Activated CD4-positive, alpha-beta T cell treated with anti-CD3 and anti-CD28 coated beads, Interleukin-2, amount 10 ng/mL, durations not matched to agents 7 days and 5 days (primary cell): ENCODE data around the gene MAPKBP1. TPM values are rescaled to one million over a fixed set of nuclear protein-coding genes. Genes with fewer than 3 reads are reported as not detected.

Experiments
- CTCF ChIA-PET: fragments of 350-600 bp; sonication (Branson Sonifier 250); formaldehyde crosslinking; loops from one replicate; lab custom pipeline; 2021; ENCODE audit warnings: antibody characterized with exemption; lab: Charles Lee
- POLR2A ChIA-PET: fragments of 350-600 bp; sonication (Branson Sonifier 250); formaldehyde crosslinking; loops from one replicate; lab custom pipeline; 2021; ENCODE audit warnings: antibody characterized with exemption; lab: Charles Lee
- DNase-seq: peaks from one replicate; pipeline ENCODE4 v3.0.0-alpha.2; 2020
- H3K27ac Mint-ChIP-seq: one replicate; pipeline ENCODE4 v1.8.0; 2021; ENCODE audit warnings: mild to moderate bottlenecking, moderate library complexity, mixed read lengths
- H3K27me3 Mint-ChIP-seq: one replicate; pipeline ENCODE4 v1.8.0; 2021; ENCODE audit warnings: mixed read lengths
- H3K36me3 Mint-ChIP-seq: one replicate; pipeline ENCODE4 v1.8.0; 2021; ENCODE audit warnings: low read depth, mixed read lengths
- H3K4me1 Mint-ChIP-seq: one replicate; pipeline ENCODE4 v1.8.0; 2021; ENCODE audit warnings: mixed read lengths
- H3K4me3 Mint-ChIP-seq: one replicate; pipeline ENCODE4 v1.8.0; 2021; ENCODE audit warnings: mild to moderate bottlenecking, moderate library complexity, mixed read lengths
- H3K9me3 Mint-ChIP-seq: one replicate; pipeline ENCODE4 v1.8.0; 2021; ENCODE audit warnings: mixed read lengths
- total RNA-seq, 2 experiments: library from RNA; stranded (reverse); gene quantifications; one replicate each; pipeline ENCODE4 v1.2.3, GENCODE V29; 2021

The MAPKBP1 gene
- total RNA-seq, 2 experiments from 2014 or later: 29.8 to 31.2 TPM

DNA sequence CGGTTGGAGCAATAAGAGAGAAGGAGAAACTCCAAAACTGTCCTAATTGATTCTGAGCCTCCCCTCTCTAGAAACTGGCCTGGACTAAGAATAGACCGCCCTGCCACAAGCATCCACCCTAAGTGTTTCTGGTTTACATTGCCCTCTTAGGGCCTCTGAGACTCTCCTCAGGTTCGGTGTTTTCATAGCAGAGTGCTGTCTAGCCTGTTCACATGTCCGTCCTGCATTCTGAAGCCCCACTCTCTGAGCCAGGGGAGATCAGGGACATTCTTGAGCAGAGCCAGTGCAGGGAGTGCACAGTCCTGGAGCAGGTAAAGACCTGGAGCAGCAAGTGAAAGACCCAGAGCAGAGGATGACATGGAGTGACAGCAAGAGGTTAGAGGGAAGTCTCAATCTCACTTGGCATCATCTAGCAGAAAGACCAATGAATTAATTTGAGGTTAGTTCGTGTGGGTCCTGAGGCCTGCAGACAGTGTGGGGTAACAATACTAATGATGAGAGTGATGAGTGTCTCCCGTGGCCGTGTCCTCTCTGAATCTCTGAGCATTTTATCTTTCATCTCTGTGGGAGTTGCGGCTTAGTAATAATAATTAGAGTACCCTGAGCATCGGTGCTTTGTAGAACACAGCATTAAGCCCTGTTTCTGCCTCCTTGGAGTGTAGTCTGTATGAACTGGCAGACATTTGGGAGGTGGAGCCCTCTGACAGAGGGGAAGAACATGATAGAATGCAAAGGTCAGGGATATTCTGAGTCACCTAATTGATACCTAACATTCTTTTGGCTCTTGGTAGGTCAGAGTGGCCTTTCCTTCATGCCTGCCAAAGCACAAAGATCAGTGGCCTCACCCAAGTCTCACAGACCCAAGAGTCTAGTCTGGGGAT is 24.6 kb downstream of the MAPKBP1 start:
- Mint-ChIP-seq H3K36me3 (peaks cover 10% of the 10 kb centered on the region), H3K9me3 (no peaks in the 10 kb centered on the region), H3K27ac (no peak overlapping the region), H3K4me1 (peaks cover 22% of the 10 kb centered on the region), H3K27me3 (no peaks in the 10 kb centered on the region), H3K4me3 (no peak overlapping the region)
- ChIA-PET CTCF (interaction anchor here (2.0 to 15.7 kb wide), 2 partner anchors 13 to 23 kb away, joined by 9 to 166 read pairs; partner anchors contain the start of gene MAPKBP1), POLR2A (no interaction called here)
- DNase-seq: no peak

GRCh38 chr15:41799488-41799805 is 25.2 kb downstream of the MAPKBP1 start:
- Mint-ChIP-seq H3K4me1 (peaks cover 22% of the 10 kb centered on the region), H3K9me3 (no peaks in the 10 kb centered on the region), H3K27ac (no peak overlapping the region), H3K27me3 (no peaks in the 10 kb centered on the region), H3K36me3 (peaks cover 10% of the 10 kb centered on the region), H3K4me3 (no peak overlapping the region)
- POLR2A ChIA-PET: no interaction called here
- DNase-seq: no peak
- CTCF ChIA-PET: interaction anchor here (2.0 to 15.7 kb wide), 2 partner anchors 12 to 23 kb away, joined by 9 to 166 read pairs; partner anchors contain the start of gene MAPKBP1

GRCh38 chr15:41801185-41801584 is 26.9 kb downstream of the MAPKBP1 start:
- Mint-ChIP-seq H3K4me3 (no peak overlapping the region), H3K27ac (no peak overlapping the region), H3K27me3 (no peaks in the 10 kb centered on the region), H3K4me1 (peaks cover 17% of the 10 kb centered on the region), H3K36me3 (peaks cover 10% of the 10 kb centered on the region), H3K9me3 (no peaks in the 10 kb centered on the region)
- POLR2A ChIA-PET: no interaction called here
- DNase-seq: no peak
- CTCF ChIA-PET: interaction anchor here (0.8 to 15.7 kb wide), 4 partner anchors 10 to 99 kb away, joined by 3 to 166 read pairs (median 6); partner anchors contain the start of gene MAPKBP1

DNA sequence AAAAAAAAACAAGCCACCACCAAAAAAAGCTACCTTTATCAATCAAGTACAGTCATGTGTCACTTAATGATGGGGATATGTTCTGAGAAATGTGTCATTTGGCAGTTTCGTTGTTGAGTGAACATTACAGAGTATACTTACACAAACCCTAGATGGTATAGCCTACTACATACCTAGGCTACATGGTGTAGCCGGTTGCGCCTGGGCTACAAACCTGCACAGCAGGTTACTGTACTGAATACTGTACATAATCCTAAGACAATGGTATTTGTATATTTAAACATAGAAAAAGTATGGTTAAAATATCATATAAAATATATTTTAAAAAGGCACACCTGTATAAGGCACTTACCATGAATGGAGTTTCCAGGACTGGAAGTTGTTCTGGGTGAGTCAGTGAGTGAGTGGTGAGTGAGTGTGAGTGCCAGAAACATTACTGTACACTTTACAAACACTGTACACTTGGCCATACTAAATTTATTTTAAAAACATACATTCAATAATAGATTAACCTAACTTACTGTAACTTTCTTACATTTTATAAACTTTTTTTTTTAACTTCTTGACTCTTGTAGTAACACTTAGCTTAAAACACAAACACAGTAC is 27.7 kb downstream of the MAPKBP1 start:
- Mint-ChIP-seq H3K9me3 (no peaks in the 10 kb centered on the region), H3K27ac (no peak overlapping the region), H3K36me3 (peaks cover 10% of the 10 kb centered on the region), H3K4me3 (no peak overlapping the region), H3K4me1 (peaks cover 11% of the 10 kb centered on the region), H3K27me3 (no peaks in the 10 kb centered on the region)
- DNase-seq: no peak
- POLR2A ChIA-PET: no interaction called here
- CTCF ChIA-PET: interaction anchor here (1.2 to 15.7 kb wide), 4 partner anchors 10 to 49 kb away, joined by 3 to 166 read pairs (median 4); partner anchors contain the start of gene MAPKBP1

- H3K36me3 Mint-ChIP-seq: peaks cover 10% of the 10 kb centered on the region
- no peak overlapping the region for H3K27ac Mint-ChIP-seq
- DNase-seq: no peak
- CTCF ChIA-PET: interaction anchor here (1.5 to 15.7 kb wide), 3 partner anchors 8 to 28 kb away, joined by 3 to 166 read pairs (median 3); partner anchors contain the start of gene MAPKBP1
- POLR2A ChIA-PET: no interaction called here
- H3K27me3 Mint-ChIP-seq: no peaks in the 10 kb centered on the region
- peaks cover 7% of the 10 kb centered on the region for H3K4me1 Mint-ChIP-seq
- H3K9me3 Mint-ChIP-seq: no peaks in the 10 kb centered on the region
- no peak overlapping the region for H3K4me3 Mint-ChIP-seq
Measured at GRCh38 chr15:41804361-41804760, 30.1 kb downstream of the MAPKBP1 start.

DNA sequence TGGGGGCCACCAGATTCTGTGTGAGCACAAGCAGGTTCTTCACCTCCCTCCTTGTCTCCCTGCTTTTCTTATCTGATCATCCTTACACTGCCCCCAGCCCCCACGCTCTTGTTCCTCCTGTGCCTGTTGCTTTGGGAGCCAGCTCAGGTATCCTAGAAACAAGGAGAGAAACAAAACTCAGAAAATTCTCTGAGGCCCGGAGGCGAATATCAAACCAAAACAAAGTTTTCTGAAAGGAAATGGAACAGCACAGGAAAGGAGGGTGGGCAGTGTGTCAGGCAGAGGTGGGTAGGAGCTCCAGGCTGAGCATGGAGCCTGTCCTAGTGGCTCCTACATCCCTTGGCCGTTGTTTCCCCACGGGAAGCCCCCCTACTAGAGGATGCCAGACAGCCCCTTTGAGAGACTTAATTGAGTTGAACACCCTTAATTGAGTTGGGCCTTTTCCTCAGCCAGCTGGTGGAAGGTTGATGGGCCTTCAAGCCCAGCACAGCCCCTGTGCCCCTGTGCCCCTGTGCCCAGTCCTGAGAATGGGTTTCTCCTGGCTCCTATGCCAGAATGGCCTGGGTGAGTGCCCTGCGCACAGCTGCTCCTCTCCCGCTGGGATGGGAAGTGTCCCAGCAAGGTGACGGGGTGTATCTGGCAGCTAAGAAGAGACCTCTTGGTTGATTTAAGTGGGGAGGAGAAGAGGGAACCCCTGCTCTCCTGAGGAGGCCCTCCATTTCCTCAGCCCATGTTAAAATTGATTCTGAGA is 30.8 kb downstream of the MAPKBP1 start:
- H3K27ac Mint-ChIP-seq: peak overlapping the region; percentile 34
- no peak for DNase-seq
- no peaks in the 10 kb centered on the region for H3K27me3 Mint-ChIP-seq
- H3K9me3 Mint-ChIP-seq: no peaks in the 10 kb centered on the region
- peaks cover 14% of the 10 kb centered on the region for H3K4me1 Mint-ChIP-seq
- POLR2A ChIA-PET: no interaction called here
- no peak overlapping the region for H3K4me3 Mint-ChIP-seq
- peaks cover 10% of the 10 kb centered on the region for H3K36me3 Mint-ChIP-seq
- CTCF ChIA-PET: interaction anchor here (1.6 to 15.7 kb wide), 2 partner anchors 10 to 29 kb away, joined by 3 to 166 read pairs; partner anchors contain the start of gene MAPKBP1

GRCh38 chr15:41805711-41806110 is 31.4 kb downstream of the MAPKBP1 start:
- DNase-seq: no peak
- Mint-ChIP-seq H3K4me1 (peaks cover 19% of the 10 kb centered on the region), H3K27ac (no peak overlapping the region), H3K36me3 (peaks cover 10% of the 10 kb centered on the region), H3K9me3 (no peaks in the 10 kb centered on the region), H3K4me3 (no peak overlapping the region), H3K27me3 (no peaks in the 10 kb centered on the region)
- ChIA-PET POLR2A (no interaction called here), CTCF (interaction anchor here (1.8 to 15.7 kb wide), 2 partner anchors 23 to 30 kb away, joined by 4 to 166 read pairs; partner anchors contain the start of gene MAPKBP1)

- Mint-ChIP-seq H3K36me3 (peaks cover 3% of the 10 kb centered on the region), H3K27ac (no peak overlapping the region), H3K9me3 (no peaks in the 10 kb centered on the region), H3K27me3 (no peaks in the 10 kb centered on the region), H3K4me3 (no peak overlapping the region), H3K4me1 (peaks cover 27% of the 10 kb centered on the region)
- DNase-seq: no peak
- ChIA-PET CTCF (interaction anchor here (1.0 to 15.7 kb wide), 4 partner anchors 14 to 30 kb away, joined by 3 to 166 read pairs (median 4); partner anchors contain the start of gene MAPKBP1), POLR2A (no interaction called here)
Measured at GRCh38 chr15:41806291-41807181, 32.3 kb downstream of the MAPKBP1 start.

GRCh38 chr15:41809121-41809520 is 34.8 kb downstream of the MAPKBP1 start:
- no peaks in the 10 kb centered on the region for H3K9me3 Mint-ChIP-seq
- no peak for DNase-seq
- H3K4me3 Mint-ChIP-seq: no peak overlapping the region
- ChIA-PET CTCF (interaction anchor here (0.6 to 15.7 kb wide), 3 partner anchors 33 to 145 kb away, joined by 3 to 166 read pairs (median 6); partner anchors contain the start of gene MAPKBP1), POLR2A (interaction anchor here (1.2 kb wide), 1 partner anchor 36 kb away, joined by 3 read pairs; no protein-coding TSS in a partner anchor)
- no peaks in the 10 kb centered on the region for H3K27me3 Mint-ChIP-seq
- H3K36me3 Mint-ChIP-seq: no peaks in the 10 kb centered on the region
- peaks cover 35% of the 10 kb centered on the region for H3K4me1 Mint-ChIP-seq
- H3K27ac Mint-ChIP-seq: no peak overlapping the region

GRCh38 chr15:41809526-41810220 is 35.4 kb downstream of the MAPKBP1 start:
- H3K4me3 Mint-ChIP-seq: no peak overlapping the region
- H3K27ac Mint-ChIP-seq: no peak overlapping the region
- POLR2A ChIA-PET: interaction anchor here (1.2 kb wide), 1 partner anchor 36 kb away, joined by 3 read pairs; no protein-coding TSS in a partner anchor
- no peak for DNase-seq
- H3K4me1 Mint-ChIP-seq: peaks cover 34% of the 10 kb centered on the region
- CTCF ChIA-PET: interaction anchor here (0.6 to 15.7 kb wide), 6 partner anchors 17 to 279 kb away, joined by 3 to 166 read pairs (median 4); partner anchors contain the start of genes MAPKBP1 and PLA2G4B
- H3K27me3 Mint-ChIP-seq: no peaks in the 10 kb centered on the region
- no peaks in the 10 kb centered on the region for H3K9me3 Mint-ChIP-seq
- H3K36me3 Mint-ChIP-seq: no peaks in the 10 kb centered on the region
